HG03571 (cell line): ENCODE data around the gene TMEFF2.
A peak's percentile ranks its signal among the peaks of the same experiment; 100 is the strongest.
"Not testable (repeated sequence)": the region's sequence is repeated elsewhere in the genome, so short reads cannot be mapped to it uniquely, and the experiment has no call there.

Experiments used
- ATAC-seq: cut with Tn5 transposase; IDR thresholded peaks from one replicate; pipeline ENCODE4 v1.9.1; 2021; ENCODE audit not compliant: unreplicated experiment

TMEFF2 gene

DNA sequence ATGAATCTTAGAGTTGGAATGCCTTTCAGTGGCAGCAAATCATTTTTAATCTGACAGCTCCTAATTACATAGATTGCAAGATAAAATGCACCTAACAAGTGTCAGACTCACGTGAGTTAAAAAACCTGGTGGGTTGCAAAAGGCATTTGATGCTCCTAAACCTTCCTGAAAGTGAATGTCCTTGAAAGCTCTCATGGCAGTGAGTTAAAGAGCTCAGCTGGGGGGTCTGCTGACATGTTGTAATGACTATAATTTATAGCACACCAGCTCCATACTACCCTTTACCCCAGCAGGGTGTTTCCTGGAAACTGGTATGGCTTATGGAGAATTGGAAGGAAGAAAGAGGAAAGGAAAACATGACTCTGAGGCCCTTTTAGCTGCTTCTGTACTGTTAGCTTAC is 256.0 kb downstream of the TMEFF2 start:
- no peak for ATAC-seq

DNA sequence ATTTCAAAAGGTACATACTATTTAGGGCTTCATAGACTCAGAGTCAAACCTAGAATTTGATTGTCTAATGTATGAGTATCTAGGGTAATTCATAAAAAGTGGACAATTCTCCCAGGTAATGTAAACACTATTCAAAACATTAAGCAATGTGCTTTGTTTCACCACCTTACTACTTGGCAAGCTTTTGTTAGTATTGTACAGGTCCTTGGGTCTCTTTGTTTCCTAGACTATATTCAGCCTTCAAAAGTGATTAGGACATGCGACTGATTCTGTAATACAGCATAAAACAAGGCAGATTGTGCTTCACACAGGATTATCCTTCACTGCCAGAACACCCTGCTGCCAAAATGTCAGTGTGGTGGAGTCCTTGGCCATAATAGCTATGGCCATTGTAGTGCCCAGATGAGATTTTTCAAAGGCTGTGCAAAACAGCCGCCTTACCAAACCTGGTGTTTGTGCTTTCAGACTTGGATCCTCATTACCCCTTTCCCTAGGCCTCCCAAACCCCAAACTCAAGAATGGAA is 257.8 kb downstream of the TMEFF2 start:
- no peak for ATAC-seq

DNA sequence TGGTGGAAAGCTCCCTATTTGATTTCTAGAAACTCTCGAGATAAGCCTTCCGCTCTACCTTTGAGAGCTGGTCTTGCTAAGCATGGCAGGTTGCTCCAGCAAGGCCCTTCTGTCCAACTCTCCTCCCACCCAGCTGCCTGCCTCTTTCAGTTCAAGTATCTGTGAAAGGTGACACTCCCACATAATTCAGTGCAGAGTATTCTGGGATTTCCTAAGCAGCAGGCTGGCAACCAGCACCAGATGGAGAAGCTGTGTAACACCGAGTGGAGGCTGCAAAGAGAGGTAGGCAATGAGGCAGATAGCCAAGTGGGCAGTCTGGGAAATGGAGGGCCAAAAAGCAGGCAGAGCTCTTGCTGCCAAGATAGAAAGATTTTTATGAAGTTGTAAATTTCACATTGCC is 259.5 kb downstream of the TMEFF2 start:
- ATAC-seq = no peak

- no peak for ATAC-seq
Measured at GRCh38 chr2:191933307-191934105, 261.2 kb downstream of the TMEFF2 start.

GRCh38 chr2:191932286-191932685 is 262.4 kb downstream of the TMEFF2 start:
- no peak for ATAC-seq

GRCh38 chr2:191931329-191931728 is 263.4 kb downstream of the TMEFF2 start:
- no peak for ATAC-seq

DNA sequence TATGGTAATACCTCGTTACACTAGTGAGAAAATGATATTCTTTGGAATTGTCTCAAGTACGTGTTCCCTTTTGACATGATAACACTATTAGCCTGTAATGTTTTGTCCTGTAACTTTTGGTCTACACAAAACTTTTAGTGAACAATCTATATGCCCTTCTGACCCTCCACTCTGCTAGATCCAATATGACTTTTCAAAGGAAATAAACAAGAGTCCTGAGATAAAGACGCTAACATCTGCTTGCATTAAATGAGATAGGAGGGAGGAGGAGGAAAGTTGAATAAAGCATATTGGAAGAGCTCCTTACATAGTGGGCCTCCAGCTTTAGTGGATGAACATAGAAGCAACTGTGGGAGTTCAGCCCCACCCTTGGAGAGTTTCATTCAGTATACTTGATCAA is 264.5 kb downstream of the TMEFF2 start:
- no peak for ATAC-seq

DNA sequence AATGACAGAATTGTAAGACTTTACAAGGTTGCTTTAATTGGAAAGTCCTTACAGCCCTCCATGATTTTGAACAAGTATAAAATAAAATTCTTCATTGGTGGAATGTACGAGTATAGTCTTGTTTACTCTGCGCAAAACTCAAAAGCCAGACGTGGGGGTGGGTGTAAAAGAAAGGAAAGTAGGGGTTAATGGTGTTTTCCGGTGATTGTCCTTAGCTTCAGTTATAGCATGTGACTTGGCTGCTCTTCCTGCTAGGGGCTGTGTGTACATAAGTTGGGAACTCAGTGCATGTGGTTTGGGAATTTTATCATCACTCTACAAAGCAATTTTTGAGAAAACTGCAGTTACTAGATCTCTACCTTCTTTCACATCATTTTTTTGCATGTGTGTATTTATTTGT is 265.4 kb downstream of the TMEFF2 start:
- ATAC-seq = no peak

GRCh38 chr2:191927991-191928390 is 266.7 kb downstream of the TMEFF2 start:
- no peak for ATAC-seq

GRCh38 chr2:191927319-191927867 is 267.3 kb downstream of the TMEFF2 start:
- no peak for ATAC-seq

- ATAC-seq = no peak
Measured at GRCh38 chr2:191926671-191927070, 268.1 kb downstream of the TMEFF2 start.

DNA sequence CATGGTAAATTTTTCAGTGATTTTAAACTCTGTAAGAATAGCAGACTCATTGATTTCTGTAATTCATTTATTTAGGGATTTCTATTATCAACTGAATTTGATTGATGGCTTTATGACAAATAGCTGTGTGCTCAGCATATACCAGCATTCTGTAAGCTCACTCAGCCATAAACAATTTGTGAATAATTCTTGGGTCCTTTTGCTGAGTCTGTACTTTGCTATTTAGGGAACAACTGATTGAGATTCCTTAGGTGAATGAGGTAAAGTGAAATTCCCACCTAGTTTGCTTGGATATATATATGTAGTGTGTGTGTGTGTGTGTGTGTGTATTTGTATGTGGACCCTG is 271.1 kb downstream of the TMEFF2 start:
- no peak for ATAC-seq

- ATAC-seq = peak; percentile 97
Measured at GRCh38 chr2:191922736-191923651, 271.7 kb downstream of the TMEFF2 start.

GRCh38 chr2:191921650-191922049 is 273.1 kb downstream of the TMEFF2 start:
- ATAC-seq = not testable (repeated sequence)

DNA sequence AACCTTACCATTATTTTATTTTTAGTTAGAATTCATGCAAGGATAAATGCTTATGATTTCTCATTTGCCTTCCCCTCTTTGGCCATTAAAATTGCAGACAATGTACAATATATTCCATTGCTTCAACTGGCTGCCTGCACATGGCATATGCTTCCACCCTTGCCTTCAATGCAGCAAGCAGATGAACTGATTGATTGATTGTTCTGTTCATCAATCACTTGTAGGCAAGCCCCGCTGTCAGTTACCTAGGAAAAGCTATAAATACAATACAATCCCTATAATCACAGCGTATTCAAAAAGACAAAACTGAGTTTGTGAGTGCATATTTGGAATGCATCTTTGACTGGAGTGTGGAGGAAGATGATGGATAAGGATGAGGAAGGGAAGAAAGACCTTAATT is 274.2 kb downstream of the TMEFF2 start:
- ATAC-seq = no peak

DNA sequence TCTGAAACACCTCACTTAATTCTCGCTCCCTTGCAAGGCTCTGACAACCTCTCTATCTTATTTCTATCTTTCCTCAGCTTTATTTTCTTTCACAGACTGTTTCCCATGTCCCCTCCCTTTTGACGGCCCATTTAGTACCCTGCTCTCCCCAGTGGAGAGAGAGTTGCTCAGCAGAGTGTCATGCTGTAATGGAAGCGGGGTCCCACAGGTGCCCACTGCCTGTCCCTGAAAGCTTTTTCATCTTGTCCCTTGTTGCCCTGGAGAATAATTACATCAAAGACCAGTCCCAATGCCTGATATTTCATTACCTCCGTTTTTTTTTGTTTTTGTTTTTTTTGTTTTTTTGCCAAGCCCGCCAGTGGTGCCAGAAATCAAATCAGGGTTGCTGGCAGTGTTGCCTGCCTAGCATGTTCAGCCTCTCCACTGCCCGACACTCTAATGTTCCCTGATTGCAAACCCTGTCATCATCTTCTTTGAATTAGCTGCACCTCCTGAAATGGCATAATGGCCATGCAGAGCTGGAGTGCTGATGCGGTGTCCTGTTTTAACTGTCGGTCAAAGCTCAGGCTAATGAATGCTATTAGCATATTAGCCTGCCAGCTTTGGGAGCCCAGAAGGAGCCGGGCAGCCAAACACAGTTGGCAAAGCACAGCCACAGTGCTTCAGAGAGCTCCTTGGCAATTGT is 276.6 kb downstream of the TMEFF2 start:
- ATAC-seq = no peak

GRCh38 chr2:191917430-191917881 is 277.3 kb downstream of the TMEFF2 start:
- no peak for ATAC-seq

- no peak for ATAC-seq
Measured at GRCh38 chr2:191916826-191917225, 277.9 kb downstream of the TMEFF2 start.

DNA sequence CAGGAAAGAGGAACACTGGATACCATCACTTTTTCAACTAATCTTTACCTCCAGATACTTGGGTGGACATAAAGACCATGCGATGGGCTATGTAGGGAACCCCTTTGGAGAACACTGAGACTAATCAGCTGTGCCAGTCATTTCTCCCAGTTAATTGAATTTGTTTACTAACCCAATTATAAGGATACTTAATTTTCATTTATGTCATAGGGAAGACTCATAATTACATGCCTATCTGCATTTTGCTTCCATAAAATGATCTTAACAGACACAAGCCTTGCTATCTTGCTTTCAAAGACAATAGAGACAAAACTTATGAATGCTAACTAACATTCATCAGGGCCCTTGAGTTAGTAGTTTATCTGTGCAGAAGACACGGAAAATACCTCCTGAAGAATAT is 279.0 kb downstream of the TMEFF2 start:
- no peak for ATAC-seq

- ATAC-seq = no peak
Measured at GRCh38 chr2:191913796-191914195, 280.9 kb downstream of the TMEFF2 start.

GRCh38 chr2:191912764-191913163 is 282.0 kb downstream of the TMEFF2 start:
- ATAC-seq = no peak
